Left hindlimb (tissue), 1 donor: ENCODE results near the gene SAMD13.

Experiments used
- DNase-seq: peaks from one replicate; pipeline ENCODE4 v3.0.0-alpha.2; 2018

The SAMD13 gene, protein sequence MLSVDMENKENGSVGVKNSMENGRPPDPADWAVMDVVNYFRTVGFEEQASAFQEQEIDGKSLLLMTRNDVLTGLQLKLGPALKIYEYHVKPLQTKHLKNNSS

DNA sequence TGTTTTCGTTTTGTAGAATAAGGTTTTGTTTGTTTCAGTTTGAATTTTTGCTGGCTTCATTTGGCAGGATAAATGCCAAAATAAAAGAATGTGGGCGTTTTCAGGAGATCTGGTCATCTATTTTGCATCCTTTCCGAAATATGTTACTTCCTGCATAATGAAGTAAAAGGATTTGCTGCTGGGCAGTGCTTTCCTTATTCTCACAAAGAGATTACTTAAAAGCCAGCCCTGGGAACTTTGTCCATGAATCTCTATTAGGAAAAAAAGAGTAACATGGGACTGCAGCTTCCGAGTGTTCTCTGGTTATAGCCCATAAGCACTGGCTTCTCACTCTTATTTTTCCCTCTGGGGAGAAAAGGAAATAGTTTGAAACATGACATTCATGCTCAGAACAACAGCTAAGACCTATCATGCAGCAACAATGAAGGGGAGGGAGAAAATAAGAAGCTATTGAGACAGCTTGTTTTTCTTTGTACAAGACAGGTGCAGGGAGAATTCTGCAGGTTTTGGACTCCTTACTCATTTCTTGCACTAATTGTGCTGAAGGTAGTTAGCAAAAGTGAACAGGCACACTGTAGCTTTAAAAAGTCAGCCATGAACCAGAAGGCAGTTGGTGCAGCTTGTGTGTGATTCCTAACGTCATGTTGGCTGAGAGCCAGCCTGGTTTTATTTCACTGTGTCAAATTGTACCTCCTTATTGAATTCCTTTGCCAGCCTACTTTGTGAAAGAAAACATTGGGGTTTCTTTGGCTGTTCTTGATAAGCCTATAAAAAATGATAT lies at the start of gene SAMD13:
TSS of gene SAMD13 (plus strand) at position 705 of the 781 bp plus-strand sequence. CDS start 1,527 bp downstream, outside the sequence.
- peak; percentile 80 for DNase-seq

DNA sequence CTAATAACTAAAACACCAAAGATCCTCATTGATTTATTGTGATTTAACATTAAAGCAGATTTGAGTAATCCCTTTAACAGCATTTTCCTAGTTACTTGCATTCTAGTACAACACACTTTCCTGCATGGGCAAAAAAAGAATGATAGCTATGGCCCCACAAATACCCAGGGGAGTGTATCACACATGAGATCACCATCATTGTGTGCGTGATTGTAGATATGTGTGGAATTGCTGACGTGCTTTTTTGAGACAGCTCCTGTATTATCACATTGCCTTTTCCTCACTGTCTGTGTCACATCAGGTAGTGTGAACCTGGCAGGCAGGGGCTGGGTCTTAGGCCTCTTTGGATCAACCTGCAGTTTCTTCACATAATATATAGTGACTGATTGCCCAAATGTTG lies 48.5 kb upstream of the SAMD13 start:
- no peak for DNase-seq

DNA sequence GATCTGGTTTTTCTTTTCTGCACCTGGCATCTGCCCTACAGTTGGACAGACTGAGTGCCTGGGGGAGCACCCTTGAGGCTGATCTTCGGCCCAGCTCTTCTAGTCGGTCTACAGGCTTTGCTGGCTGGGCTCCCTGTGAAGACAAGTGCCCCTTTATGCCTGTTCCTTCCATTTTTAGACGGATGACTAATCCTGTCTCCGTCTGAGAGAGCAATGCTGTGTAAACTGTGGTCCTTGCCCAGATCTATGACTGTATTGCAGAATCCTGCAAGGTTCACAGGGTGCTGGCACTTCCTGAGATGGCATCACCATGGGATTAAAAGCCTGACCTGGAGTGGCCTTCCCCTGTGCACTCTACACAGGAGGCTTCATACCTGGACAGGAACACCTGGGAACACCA lies 47.6 kb upstream of the SAMD13 start:
- peak; percentile 54 for DNase-seq

DNA sequence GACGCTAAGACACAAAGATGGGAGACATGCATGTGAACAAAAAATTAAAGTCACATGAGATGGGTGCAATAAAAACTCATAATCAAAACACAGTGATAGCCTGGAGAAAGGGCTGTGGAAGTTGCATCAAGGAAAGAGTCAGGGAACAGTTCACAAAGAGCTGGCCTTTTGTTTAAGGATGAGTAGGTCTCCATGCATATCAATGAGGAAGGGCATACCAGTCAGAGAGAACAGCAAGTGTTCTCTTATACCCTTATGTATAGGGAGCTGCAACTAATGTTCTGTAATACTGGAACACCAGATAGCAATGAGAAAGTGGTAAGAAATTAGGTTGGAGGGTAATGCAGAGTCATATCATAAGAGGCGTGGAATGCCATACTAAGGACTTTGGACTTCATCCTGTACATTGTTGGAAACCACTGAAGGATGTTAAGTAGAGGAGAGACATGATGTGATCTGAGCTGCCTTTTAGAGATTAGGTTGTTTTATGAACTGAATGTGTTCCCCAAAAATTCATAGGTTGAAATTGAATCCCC lies 46.7 kb upstream of the SAMD13 start:
- DNase-seq, result no peak

DNA sequence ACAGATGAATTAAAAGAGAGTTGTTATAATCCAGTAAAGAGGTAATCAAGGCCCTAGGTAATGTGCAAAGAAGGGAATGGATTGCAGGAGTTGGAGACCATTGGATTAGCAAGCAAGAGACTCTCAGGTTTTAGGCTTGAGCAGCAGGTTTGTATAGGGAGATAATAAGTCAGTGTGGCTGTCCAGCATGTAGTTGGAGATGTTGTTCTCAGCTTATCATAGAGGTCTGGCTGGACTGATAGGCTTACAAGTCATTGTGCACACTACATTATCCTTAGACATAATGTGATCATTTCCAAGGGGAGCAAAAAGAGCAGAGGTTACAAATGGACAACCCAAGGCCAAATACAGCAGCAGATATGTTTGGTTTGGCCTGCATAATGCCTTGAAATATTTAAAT lies 45.9 kb upstream of the SAMD13 start:
- DNase-seq, result no peak

DNA sequence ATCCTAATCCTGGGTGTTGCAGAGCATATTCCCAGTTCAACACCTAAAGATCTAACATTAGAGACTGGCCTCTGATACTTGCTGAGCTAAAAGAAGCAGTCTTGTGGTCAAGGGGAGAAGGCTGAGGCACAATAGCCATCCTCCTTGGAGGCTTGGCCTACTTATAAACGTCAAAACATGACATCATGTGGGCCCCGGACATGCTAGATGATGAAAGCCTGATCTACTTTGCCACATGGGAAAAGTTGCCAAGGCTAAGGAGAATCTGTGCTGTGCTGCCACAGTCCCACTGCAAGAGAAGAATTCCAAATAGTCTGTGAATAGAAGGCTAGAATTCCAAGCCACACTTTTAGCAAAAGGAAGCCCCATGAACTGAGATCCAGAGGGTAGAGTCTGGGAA lies 43.9 kb upstream of the SAMD13 start:
- no peak for DNase-seq

DNA sequence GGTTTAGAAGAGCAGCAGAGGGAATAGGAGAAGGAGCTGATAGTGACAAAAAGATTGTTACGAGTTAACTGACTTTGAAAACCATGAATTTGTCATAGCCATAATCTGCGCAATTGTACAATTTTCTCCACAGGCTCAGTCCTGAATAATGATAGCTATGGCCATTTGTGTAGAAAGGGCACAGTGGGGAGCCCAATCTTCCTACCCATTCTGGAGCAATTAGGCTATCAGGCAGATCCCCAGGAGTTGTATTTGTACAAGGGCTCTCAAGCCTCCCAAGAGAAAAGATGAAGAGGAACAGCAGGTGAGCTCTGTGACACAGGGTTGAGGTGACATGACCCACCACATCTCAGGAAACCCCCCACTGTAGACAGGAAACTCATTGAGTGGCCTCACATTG lies 42.1 kb upstream of the SAMD13 start:
- no peak for DNase-seq

DNA sequence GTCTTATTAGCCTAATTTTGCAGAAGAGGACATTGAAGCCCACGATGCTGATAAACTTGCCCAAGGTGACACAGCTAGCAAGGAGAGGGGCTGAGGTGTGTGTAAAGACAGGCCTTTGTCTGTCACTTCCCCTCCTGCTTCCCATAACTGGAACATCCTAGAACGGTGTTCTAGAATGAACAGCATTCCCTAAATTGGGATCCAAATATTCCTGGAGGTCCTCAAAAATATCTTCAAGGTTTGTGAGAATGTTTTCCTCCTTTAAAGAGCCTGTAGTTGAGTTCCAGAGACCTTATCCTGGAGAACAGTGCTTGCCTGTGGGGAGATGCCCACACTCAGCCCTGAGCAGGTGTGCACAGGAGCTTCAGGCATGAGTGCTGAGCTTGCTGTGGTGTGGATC lies 41.5 kb upstream of the SAMD13 start:
- no peak for DNase-seq

DNA sequence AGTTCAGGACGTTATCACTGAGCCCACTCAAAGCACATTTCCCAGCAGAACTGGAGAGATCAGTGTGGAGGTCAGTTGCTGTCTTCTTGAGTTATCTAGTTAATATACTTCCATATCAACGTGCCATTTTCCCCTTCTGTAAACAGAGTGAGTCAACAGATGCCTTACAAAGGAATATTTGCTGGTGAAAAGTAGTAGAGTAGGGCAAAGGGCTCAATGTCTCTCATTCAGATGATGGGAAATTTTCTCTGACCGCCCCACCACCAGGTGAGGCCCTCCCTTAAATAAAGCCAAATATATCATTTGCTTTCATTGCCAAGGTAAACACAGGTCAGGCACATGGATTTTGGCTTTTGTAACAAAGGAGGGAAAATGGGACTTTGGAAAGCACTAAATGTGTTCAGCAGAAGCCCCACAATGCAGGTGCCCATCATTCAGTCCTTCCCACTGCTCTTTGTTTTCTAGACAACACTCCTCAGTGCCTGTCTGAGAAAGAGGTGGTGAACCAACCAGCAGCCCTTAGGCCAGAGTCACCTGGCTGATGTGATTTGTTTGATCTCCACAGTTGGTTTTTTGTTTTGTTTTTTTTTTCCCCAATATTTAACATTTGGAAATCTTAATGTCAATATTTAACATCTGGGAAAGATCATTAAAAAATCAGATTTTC lies 40.5 kb upstream of the SAMD13 start:
- no peak for DNase-seq

DNA sequence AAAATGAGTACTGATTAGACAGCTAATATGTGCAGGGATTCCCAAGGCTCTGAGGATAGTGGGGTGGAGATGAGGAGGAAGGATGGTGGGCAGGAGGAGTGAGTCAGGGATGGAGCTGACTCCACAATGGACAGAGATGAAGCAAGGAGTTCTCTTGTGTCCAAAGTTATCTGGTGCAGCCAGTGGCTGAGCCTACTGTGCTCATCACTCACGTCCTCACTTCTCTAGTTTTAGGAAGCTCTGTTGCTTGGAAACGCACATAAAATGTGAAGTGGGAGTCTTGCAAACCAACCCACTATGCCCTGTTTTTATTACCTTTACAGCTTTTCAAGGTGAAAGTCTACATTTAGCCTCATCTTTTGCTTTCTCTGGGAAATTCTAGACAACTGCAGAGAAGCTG lies 36.5 kb upstream of the SAMD13 start:
- DNase-seq, result no peak

DNA sequence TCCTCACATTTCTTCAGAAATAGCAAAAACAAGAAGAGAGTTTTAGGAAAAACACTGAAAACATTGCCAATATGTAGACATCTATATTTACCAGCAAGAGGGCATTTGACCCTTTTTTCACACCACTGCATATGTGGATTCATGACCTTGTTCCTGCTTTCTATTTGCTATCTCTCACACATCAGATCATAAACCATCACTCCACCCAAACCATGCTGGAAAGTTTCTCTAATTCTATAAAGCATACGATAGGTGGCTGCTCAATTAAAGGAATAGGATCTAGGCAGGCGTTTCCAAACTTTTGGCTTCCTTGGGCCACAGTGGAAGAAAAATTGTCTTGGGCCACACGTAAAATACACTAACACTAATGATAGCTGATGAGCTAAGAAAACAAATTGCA lies 35.6 kb upstream of the SAMD13 start:
- no peak for DNase-seq

DNA sequence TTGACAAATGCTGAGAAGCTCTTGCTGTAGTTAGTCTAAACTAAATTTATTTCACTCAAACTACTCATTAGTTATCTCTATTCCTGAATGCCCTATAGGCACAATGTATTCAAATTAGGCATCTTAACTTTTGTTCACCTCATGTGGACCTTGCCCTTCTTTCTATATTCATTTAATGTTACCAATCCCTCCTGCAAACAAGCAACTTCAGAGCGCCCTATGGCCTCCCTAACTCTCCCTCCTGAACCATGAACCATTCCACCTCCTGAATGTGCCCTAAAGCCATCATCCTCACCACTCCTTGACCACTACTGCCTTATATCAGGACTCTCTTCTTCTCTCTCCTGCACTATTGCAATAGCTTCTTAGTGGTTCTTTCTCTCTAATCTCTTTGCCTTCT lies 34.8 kb upstream of the SAMD13 start:
- no peak for DNase-seq

DNA sequence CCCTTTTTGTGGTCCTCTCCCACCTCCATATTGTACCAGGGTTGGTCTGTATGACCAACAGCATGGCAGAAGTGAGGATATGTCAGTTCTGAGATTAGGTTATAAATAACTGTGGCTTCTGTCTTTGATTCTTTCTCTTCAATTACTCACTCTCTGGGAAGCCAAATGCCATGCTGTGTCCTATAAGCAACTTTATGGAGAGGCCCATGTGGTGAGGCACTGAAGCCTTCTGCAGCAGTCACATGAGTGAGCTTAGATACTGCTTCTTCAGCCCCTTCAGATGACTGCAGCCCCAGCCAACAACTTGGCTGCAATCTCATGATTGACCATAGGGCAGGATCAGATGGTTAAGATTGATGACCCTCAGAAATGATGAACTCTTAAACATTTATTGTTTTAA lies 34.0 kb upstream of the SAMD13 start:
- no peak for DNase-seq

DNA sequence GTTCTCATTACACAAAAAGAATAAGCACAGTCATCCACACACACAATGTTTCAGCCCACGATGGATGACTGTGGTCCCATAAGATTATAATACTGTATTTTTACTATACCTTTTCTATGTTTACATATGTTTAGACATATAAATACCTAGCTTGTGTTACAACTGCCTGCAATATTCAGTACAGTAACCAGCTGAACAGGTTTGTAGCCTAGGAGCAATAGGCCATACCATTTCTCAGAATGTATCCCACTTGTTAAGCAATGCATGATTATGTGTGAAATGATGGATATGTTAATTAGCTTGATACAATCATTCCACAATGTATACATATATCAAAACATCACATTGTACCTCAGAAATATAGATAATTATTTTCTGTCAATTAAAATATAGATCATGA lies 33.2 kb upstream of the SAMD13 start:
- DNase-seq, result no peak

DNA sequence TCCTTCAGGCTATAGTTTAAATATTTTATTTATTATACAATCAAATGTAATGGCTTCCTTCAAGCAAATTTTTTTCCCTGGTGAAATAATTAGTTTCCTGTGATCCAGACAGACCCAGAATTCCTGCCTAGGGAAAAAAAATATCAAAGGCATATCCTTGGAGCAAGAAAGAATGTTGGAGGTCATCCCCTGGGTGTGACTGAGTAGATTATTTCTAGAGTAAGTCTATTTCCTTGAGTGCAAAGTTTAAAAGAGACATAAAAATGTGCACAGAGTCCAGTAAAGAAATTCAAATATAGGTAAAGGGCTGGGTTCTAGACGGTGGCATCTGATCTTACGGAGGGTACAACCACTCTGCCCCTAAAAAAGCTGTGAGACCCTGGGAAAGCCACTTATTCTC lies 32.2 kb upstream of the SAMD13 start:
- no peak for DNase-seq

DNA sequence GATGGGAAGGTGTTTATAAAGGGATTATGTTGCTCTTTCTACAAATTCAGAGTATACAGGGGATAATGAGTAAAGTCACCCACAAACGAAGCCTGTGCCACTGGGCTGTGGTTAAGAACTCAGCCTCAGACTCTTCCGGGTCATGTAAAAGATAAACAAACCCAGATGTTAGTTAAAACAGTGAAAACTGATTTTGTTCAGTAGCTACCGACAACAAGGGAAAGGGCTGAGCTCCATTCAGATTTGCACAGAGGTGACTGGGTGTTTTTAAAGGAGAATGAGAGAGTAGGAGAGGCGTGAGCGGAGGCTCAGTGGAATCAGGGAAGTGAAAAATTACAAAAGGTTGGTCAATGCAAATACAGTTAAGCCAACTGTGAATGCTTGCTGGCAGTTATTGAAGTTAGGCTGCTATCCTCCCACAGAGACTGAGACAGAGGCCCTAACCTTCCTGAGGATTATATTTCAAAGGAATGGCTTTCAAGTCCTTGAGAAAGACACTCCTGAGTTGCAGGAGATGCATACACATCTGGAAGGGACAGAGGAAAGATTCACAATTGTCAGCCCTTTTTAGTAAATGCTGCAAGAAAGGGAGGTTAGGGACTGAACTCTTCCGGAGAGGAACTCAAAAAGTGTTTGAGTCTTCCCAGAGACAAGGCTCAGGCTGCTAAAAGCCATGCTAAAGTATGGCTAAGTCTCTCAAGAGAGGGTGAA lies 29.9 kb upstream of the SAMD13 start:
- DNase-seq, result no peak

DNA sequence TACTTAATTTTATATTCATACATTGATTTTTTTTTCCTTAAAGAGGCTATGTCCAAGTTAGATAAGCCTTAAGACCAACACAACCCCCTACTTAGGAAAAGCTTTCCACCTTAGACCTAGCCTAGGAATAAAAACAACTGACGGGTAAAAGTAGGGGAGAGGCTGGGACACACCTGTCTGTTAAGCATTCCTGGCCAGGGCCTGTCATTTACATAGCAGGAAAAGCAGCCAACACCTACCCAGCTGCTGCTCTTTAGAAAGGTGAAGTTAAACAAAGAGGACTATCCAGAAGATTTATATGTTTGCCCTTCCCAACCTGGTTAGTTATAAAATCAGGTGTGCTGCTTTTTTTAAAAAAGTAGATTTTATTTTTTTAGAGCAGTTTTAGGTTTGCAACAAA lies 29.1 kb upstream of the SAMD13 start:
- no peak for DNase-seq

DNA sequence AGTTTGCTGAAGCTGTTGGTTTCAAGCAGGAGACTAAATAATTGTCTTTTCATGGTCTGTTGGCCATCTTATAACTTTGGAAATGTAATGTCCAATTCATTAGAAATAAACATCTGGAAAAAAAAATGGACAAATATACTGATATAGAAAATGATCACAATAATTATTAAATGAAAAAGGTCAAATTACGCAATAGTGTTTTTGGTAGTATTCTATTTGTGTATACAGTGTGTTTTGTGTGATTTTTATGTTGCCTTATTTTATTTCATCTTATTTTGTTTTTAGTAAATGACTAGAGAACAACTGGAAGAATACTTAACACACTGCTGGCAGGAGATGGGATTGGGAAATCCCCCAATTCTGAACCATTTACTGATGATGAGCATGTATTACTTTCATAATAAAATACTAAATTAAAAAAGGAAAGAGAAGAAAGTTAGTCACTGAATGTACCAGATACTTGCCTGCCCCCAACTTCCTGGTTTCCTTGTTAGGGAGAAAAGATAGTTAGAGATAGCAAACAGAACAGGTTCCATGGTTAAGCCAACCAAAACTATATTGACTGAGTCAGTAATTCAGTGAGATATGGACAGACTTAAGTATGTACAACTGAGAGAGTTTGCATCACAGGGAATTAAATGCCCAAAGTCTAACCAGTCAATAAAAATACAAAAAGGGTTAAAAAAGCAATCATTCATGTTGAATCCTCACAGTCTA lies 24.0 kb upstream of the SAMD13 start:
- DNase-seq, result no peak

DNA sequence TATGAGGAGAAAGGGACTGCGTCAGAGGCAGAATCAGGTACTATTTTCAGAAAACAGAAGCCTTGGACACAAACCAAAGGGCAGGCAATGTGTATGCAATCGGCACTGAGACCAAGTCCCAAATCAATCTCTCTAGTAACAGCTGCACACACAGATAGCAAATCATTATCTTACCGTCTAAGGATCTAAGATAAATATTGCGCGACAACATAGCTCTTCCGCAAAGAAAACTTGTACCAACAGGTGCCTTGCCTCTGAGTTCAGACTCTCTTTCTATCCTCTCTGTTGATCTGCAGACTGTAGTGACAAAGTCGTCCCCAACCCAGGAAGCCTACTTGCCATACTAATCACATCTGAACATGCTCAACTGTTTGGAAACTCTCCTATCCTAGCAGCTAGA lies 22.6 kb upstream of the SAMD13 start:
- DNase-seq, result no peak

DNA sequence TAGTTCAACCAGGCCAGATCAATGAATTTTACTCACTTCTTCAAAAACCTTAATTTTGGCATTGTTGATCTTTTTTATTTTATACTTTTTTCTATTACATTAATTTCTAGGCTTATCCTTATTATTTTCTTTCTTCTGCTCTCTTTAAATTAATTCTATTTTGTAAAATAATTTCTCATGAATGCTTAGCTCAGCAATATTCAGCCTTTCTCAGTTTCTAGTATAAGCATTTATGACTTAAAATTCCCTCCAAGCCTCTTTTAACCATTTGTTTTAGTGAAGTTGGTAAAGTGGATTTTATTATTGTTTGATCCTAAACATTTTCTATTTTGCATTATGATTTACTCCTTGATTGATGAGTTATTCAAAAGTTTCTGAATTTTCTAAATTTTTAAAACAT lies 20.6 kb upstream of the SAMD13 start:
- no peak for DNase-seq

DNA sequence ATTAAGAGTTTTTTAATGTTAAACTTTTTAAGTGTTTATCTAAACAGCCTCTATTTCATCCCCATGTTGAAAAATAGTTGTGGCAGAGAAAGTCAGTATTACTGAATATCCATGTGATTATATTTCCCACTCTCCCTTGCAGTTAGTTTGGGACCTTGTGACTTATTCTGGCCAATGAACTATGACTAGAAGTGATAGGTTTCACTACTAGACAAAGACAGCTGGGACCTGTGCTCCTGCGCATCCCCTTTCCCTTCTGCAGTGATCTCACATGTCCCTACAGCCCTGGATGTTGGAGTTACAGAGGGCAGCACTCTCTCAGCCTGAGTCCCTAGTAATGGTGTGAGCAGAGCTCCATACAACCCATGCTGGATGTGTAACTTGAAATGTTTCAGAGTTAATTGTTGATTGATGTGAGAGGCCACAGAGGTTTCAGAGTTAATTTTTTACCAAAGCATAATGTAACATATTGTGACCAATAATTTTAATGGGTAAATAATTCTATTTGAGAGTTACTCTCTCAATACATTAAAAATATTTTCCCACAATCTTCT lies 18.7 kb upstream of the SAMD13 start:
- DNase-seq, result no peak

DNA sequence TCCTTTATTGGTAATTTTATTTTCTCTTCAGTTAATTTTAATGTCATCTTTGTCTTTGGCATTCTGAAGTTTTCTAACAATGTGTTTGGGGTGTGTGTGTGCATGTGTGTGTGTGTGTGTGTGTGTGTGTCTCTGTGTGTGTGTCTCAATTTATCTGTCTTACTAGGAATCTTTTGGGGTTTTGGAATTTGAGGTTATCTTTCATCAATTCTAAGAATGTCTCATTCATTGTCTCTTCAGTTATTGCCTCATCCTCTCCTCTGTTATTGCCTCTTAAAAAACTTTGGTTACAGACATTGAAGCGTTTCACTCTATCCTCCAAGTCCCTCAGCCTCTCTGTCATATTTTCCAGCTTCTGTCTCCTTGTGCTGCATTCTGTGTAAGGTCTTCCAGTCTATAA lies 18.1 kb upstream of the SAMD13 start:
- DNase-seq, result no peak

DNA sequence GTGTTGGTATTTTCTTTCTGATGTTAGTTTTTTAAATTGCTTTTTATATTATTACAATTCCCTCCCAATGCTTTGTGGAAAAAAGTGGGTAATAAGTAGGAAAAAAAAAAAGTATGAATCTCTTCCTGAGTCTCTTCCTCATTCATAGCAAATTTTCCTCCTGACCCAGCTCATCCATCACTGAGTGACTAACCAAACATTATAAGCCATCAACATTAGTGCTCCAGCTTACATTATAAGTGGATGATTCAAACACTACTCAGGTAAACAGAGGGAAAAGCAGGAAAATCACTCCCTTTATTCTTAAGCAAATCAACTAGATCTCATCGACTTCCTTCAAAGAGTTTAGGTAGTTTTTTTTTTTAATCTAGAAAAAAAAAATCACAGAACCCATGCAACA lies 15.4 kb upstream of the SAMD13 start:
- DNase-seq, result no peak
